CD1c-positive myeloid dendritic cell (primary cell): ENCODE data around the gene SLC35B3.
"Not testable (repeated sequence)": the region's sequence is repeated elsewhere in the genome, so short reads cannot be mapped to it uniquely, and the experiment has no call there.

Experiments
- DNase-seq: peaks from one replicate; pipeline ENCODE4 v3.0.0-alpha.2; 2016; ENCODE audit errors: extremely low spot score

SLC35B3 gene

DNA sequence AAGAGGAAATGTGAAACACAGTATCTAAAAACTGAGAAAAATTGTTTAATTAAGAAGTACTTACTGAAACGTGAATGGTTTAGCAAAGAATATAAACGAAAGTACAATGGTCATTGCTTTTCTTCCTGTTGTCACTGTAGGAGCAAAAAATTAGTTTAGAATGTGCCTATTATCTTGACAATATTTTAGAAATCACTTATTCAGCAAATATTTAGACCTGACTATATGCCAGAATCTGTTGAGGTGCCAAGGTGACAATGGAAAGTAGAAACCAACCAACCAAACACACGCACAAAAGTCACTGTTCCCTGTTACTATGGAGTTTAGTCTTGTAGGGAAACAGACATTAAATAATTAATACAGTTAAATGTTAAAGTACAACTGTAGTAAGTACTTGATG, 20.5 kb downstream of the SLC35B3 start:
- DNase-seq = no peak

DNA sequence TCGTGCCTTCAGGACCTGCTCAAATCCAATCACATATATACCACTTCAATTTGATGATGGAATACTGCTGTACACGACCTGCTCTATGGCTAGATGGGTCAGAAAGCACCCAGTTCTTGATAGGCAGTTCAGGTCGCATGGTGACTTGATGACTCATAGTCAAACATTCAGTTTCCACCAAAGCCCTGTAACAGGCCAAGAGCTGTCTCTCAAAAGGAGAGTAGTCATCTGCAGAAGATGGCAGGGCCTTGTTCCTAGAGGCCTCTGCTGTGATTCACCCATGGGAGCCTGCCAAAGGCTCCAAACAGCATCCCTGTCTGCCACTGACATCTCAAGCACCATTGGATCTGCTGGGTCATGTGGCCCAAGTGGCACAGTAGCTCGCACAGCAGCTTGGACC, 29.4 kb downstream of the SLC35B3 start:
- not testable (repeated sequence) for DNase-seq

DNA sequence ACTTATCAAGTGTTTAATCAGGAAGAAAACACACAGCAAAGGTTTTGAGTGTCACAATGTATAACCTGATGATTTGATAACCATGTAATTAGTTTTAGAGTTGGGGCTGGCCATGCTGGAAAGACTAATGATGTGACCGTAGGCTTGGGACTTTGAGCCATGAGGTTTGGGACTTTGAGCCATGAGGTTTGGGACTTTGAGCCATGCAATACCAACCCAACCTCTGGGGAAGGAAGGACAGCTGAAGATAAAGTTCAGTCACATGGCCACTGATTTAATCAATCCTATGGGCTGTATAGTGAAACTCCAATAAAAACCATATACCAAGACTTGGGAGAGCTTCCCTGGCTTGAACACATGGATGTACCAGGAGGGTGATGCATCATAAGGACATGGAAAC, 32.8 kb downstream of the SLC35B3 start:
- DNase-seq = no peak

DNA sequence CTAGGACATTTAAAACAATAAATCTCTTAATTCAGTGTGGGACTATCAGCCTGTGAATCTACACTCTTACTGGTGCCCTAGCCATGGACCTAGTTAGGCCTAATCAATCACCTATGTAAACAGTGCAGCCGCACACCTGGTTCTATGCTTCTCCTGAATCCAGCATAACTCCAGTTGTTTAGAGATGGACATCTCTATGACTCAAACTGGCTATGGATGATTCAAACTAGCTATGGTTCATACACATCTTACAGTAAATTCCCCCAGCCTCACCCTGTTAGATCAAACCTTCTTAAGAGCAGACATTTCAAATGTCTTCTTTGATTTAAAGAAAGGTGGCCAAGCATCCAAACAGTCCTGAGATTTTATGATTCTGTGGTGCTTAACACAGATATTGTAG, 34.7 kb downstream of the SLC35B3 start:
- no peak for DNase-seq

DNA sequence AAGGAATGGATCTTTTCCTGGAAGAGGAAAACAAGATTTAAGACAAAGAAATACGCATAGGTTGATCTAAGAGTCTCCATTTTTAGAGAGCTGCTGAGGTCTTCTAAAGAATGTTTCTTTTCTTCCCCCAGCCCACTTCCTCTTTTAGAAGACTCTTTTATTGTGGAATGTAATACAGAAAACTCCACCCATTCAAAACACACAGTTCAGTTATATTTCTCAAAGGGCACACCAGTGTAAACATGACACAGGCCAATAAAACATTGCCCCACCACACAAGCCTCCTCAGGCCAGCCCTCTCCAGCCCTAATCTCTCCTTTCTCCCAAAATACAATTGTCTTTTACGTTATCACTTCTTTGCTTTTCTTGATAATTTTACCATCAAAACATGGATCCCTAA, 42.8 kb downstream of the SLC35B3 start:
- DNase-seq = no peak

DNA sequence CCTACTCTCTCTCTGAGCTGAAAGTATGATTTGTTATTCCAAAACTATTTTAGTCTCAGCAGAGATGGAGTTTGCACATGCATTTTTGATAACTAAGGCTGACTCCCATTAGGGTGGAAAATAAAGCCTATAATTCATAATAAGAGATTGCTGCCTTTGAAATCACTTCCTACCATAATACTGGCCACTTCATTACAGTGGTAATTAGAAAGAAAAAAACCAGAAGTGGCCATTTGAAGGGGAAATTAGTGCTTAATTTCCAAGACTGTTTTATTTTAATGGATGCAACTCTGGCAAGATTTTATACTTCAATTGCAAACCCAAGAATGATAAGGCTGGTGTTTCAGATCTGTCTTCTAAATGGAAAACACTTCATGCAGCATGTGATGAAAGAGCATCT, 43.4 kb downstream of the SLC35B3 start:
- DNase-seq = no peak

DNA sequence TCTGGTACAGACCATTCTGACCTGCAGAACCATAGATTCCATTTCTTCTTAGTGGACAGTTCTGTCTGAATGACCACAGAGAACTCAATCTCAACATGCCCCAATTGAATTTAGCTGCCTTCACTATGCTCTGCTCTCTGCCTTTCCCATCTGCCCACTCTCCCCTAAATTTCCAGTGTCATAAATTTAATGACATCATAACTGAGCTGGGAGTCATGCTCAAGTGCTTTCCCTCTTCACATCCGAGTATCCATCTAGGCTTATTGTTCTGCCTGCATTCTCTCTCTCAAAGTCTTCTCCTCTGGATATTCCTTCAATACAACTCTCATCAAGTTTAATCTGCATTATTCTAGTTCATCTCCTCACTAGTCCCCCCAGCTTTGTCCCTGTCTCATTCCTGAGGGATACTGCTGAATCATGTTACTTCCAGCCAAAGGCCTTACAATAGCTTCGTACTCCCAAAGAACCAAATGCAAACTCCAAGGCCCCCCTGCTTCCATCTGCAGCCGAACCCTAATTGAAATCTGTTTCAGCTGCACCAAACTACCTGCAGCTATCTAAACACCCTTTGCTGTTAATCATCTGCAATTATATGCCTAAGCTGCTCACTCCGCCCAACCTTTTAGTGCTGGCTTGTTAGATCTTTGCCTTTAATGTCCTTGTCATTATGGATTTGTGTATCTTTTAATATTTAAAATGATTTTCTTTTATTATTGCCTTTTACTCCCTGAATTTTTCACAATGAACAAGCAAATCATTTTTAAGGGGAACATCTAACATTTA, 46.1 kb downstream of the SLC35B3 start:
- DNase-seq = no peak

DNA sequence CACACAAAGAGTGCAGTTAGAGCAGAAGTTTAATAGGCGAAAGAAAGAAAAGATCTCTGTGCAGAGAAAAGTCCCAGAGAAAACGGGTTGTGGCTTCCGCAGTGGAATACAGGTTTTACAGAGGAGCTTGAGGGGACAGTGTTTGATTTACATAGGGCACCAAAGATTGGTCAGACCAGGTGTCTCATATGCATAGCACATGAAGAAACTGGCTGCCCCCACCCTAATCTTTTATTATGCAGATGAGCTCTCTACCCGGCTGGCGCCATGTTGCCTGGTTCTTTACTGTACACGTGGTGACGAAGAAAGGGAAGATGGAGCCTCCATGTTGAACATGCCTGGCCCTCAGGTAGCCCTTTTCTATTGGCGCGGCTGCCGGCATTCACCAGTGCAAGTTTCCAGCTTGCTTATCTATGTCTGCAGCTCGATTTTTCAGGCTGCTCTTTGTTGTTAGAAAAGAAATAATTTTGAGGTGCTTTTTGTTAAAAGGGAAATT, 47.4 kb downstream of the SLC35B3 start:
- no peak for DNase-seq

DNA sequence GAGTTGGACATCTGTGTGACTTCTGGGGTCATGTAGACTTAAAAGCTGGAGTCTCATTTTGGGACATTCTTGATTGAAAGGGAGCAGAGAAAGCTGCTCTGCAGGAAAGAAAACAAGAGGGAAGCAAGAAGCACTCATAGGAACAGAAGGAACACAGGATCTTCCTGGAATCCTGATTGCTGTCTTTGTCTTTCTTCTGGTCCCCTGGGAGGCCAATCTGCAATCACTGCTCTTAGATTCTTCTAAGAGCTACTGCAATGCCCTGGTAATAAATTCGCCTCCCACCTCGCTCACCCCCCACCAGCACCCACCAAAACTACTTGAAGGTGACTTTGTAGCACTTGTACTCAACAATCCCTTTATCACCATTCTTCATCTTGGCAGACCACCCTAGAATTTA, 51.8 kb downstream of the SLC35B3 start:
- no peak for DNase-seq

DNA sequence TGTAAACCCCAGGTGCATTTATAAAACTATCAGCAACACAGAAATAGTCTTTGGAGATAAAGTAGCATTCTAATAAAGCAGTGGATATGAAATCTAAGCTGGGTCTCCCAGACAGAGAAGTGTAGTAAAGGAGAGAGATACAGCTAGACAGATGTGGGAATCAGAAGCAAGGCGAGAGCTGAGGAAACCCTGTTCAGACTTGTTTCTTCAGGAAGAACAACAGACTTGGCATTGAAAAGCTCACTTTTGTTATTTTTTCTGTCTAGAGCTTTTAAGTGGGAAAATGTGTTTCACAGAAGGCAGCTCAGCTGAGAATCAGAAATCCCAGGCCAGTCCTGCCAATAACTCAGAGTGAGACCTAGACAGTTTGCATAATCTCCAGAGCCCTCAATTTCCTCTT, 52.9 kb downstream of the SLC35B3 start:
- DNase-seq = no peak

DNA sequence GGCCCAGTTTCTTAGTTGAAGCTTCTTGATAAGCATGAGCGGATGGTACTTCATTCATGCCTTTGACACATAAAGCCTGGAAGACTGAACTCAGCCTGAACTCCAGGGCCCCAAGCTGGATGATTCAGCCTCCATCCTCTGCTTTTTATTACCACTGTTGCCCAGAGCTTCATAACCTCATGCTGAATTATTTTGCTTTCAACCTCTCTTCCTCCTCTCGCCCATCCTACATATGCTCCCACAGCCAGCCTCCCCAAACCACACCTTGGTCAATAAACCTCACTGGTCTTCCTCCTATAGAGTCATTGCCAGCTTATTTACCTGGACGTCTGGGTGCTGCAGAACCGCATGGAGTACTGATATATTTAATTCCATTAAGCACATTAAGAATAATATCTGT, 59.4 kb downstream of the SLC35B3 start:
- DNase-seq = no peak
